HG03442 (cell line): ENCODE results near the gene SHISA8.
"Not testable (repeated sequence)": the region's sequence is repeated elsewhere in the genome, so short reads cannot be mapped to it uniquely, and the experiment has no call there.

Source experiments
- ATAC-seq: cut with Tn5 transposase; IDR thresholded peaks from one replicate; pipeline ENCODE4 v1.9.1; 2021; ENCODE audit warnings: mild to moderate bottlenecking, moderate library complexity; ENCODE audit not compliant: unreplicated experiment

The SHISA8 gene

GRCh38 chr22:41900652-41901312 lies 14.1 kb downstream of the SHISA8 start:
- ATAC-seq, result no peak

GRCh38 chr22:41899992-41900651 lies 14.8 kb downstream of the SHISA8 start:
- no peak for ATAC-seq

GRCh38 chr22:41899110-41899509 lies 15.8 kb downstream of the SHISA8 start:
- no peak for ATAC-seq

GRCh38 chr22:41898645-41899044 lies 16.2 kb downstream of the SHISA8 start:
- ATAC-seq, result no peak

- ATAC-seq, result no peak
Observed at GRCh38 chr22:41893591-41894375, 21.1 kb downstream of the SHISA8 start.

- no peak for ATAC-seq
Observed at GRCh38 chr22:41892721-41893120, 22.2 kb downstream of the SHISA8 start.

- ATAC-seq, result no peak
Observed at GRCh38 chr22:41891407-41891806, 23.5 kb downstream of the SHISA8 start.

- ATAC-seq, result no peak
Observed at GRCh38 chr22:41888627-41889200, 26.2 kb downstream of the SHISA8 start.

- ATAC-seq, result no peak
Observed at GRCh38 chr22:41885516-41885915, 29.4 kb downstream of the SHISA8 start.

GRCh38 chr22:41885116-41885515 lies 29.8 kb downstream of the SHISA8 start:
- ATAC-seq, result no peak

GRCh38 chr22:41883400-41883799 lies 31.5 kb downstream of the SHISA8 start:
- no peak for ATAC-seq

- no peak for ATAC-seq
Observed at GRCh38 chr22:41880653-41881052, 34.2 kb downstream of the SHISA8 start.

- ATAC-seq, result no peak
Observed at GRCh38 chr22:41876675-41877074, 38.2 kb downstream of the SHISA8 start.

- ATAC-seq, result no peak
Observed at GRCh38 chr22:41876275-41876674, 38.6 kb downstream of the SHISA8 start.

- no peak for ATAC-seq
Observed at GRCh38 chr22:41875531-41876270, 39.2 kb downstream of the SHISA8 start.

- no peak for ATAC-seq
Observed at GRCh38 chr22:41874090-41874489, 40.8 kb downstream of the SHISA8 start.

- no peak for ATAC-seq
Observed at GRCh38 chr22:41873391-41873790, 41.5 kb downstream of the SHISA8 start.

- ATAC-seq, result no peak
Observed at GRCh38 chr22:41870786-41871185, 44.1 kb downstream of the SHISA8 start.

- ATAC-seq, result not testable (repeated sequence)
Observed at GRCh38 chr22:41870081-41870480, 44.8 kb downstream of the SHISA8 start.

- ATAC-seq, result no peak
Observed at GRCh38 chr22:41868556-41868955, 46.3 kb downstream of the SHISA8 start.

GRCh38 chr22:41863472-41863871 lies 51.4 kb downstream of the SHISA8 start:
- ATAC-seq, result no peak
